NOMO-1 treated with dmso at 0.1 percent for 144 hours (cell line): Measurements from ENCODE around the gene IFI16.

ENCODE experiments used
- DNase-seq: peaks from one replicate; lab custom pipeline; 2025; ENCODE audit not compliant: unreplicated experiment; lab: John Stamatoyannopoulos, UW

The IFI16 gene

GRCh38 chr1:159056069-159056698 is 46.5 kb downstream of the IFI16 start:
- no peak for DNase-seq

- no peak for DNase-seq
Observed at GRCh38 chr1:159058751-159059150, 49.0 kb downstream of the IFI16 start.

GRCh38 chr1:159065106-159065505 is 55.4 kb downstream of the IFI16 start:
- no peak for DNase-seq

GRCh38 chr1:159066108-159066507 is 56.4 kb downstream of the IFI16 start:
- no peak for DNase-seq

- peak; percentile 79 for DNase-seq
Observed at GRCh38 chr1:159067699-159068621, 58.3 kb downstream of the IFI16 start.

GRCh38 chr1:159068886-159069285 is 59.2 kb downstream of the IFI16 start:
- DNase-seq: peak; percentile 12

GRCh38 chr1:159071970-159072582 is 62.4 kb downstream of the IFI16 start:
- DNase-seq: peak; percentile 29

GRCh38 chr1:159076438-159077119 is 66.9 kb downstream of the IFI16 start, which contains the start of gene AIM2:
AIM2 (minus strand) TSS chr1:159076766; CDS start chr1:159073499, 3,267 bp downstream.
- DNase-seq: peak; percentile 86

- peak; percentile 79 for DNase-seq
Observed at GRCh38 chr1:159077120-159077961, 67.6 kb downstream of the IFI16 start.

GRCh38 chr1:159079525-159079924 is 69.8 kb downstream of the IFI16 start:
- no peak for DNase-seq

- DNase-seq: no peak
Observed at GRCh38 chr1:159081626-159082025, 71.9 kb downstream of the IFI16 start.

- no peak for DNase-seq
Observed at GRCh38 chr1:159083013-159083412, 73.3 kb downstream of the IFI16 start.

GRCh38 chr1:159084152-159084551 is 74.4 kb downstream of the IFI16 start:
- no peak for DNase-seq

- peak; percentile 79 for DNase-seq
Observed at GRCh38 chr1:159084867-159085266, 75.2 kb downstream of the IFI16 start.

- peak; percentile 70 for DNase-seq
Observed at GRCh38 chr1:159088050-159088449, 78.3 kb downstream of the IFI16 start.

- DNase-seq: no peak
Observed at GRCh38 chr1:159088546-159089183, 79.0 kb downstream of the IFI16 start.

- peak; percentile 34 for DNase-seq
Observed at GRCh38 chr1:159089184-159089791, 79.6 kb downstream of the IFI16 start.

GRCh38 chr1:159090286-159091179 is 80.8 kb downstream of the IFI16 start:
- no peak for DNase-seq
